ENCODE data around the gene CNNM2.

DNA sequence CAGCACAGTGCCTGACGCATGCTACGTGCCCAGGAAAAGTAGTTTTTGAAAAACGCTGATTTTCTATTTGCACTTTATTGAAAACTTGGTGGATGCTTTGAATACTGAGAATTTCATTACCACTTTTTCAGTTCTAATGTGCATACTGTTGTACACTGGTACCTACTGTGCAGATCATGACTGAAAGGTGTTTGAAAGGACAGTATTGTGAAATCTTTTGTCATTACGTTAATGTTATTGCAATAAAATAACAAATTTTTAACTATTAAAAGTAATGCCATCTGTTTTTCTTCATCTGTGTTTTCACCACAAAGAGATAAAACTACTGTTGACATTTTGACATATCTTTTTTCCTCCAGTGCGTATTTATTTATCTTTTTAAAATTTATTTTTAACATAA, 42.1 kb downstream of the CNNM2 start:
- TF ChIP-seq CTCF (IDR thresholded peaks at IDR 0.05) (no peak), NFE2L1 (CRISPR knock-in tag; IDR thresholded peaks at IDR 0.05) (no peak), ATF1 (CRISPR knock-in tag; IDR thresholded peaks at IDR 0.05) (no peak), ZBTB21 (CRISPR knock-in tag; IDR thresholded peaks at IDR 0.05; ENCODE audit: borderline replicate concordance) (no peak), ELF4 (CRISPR knock-in tag; IDR thresholded peaks at IDR 0.05; ENCODE audit: low read depth) (no peak)
- TF ChIP-seq, protein P1, sequence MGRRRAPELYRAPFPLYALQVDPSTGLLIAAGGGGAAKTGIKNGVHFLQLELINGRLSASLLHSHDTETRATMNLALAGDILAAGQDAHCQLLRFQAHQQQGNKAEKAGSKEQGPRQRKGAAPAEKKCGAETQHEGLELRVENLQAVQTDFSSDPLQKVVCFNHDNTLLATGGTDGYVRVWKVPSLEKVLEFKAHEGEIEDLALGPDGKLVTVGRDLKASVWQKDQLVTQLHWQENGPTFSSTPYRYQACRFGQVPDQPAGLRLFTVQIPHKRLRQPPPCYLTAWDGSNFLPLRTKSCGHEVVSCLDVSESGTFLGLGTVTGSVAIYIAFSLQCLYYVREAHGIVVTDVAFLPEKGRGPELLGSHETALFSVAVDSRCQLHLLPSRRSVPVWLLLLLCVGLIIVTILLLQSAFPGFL (CRISPR knock-in tag; IDR thresholded peaks at IDR 0.05; ENCODE audit: borderline replicate concordance), result no peak
- TF ChIP-seq, protein P2, sequence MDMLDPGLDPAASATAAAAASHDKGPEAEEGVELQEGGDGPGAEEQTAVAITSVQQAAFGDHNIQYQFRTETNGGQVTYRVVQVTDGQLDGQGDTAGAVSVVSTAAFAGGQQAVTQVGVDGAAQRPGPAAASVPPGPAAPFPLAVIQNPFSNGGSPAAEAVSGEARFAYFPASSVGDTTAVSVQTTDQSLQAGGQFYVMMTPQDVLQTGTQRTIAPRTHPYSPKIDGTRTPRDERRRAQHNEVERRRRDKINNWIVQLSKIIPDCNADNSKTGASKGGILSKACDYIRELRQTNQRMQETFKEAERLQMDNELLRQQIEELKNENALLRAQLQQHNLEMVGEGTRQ (CRISPR knock-in tag; IDR thresholded peaks at IDR 0.05), result no peak

Measured in WTC11 (cell line).